Measurements from ENCODE around the gene PITPNB. TPM values are rescaled to one million over a fixed set of nuclear protein-coding genes. Genes with fewer than 3 reads are reported as not detected.

Gene PITPNB
- total RNA-seq, 1 donor from 2014 or later, result 74.4 TPM

DNA sequence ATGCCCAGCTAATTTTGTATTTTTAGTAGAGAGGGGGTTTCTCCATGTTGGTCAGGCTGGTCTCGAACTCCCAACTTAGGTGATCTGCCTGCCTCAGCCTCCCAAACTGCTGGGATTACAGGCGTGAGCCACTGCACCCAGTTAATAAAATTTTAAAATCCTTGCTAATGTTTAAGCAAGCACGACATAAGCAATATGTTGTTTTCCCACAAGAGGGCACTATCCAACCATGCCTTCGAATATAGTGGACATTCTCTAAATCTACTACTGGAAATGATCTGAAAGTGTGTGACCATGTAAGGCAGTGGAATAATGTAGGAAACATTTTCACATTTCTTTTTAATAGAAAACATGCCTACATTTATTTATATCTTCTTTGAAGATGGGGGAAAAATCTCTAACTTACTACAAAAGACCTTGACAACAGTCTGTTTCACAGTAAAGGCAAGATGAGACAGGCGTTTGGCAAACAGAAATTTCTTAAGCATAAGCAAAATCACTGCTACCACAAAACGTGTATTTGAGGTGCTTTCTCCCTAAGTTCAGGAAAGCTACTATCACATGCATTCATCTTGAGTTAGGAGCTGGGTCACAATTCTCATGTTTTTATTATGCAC lies 38.2 kb downstream of the PITPNB start:
- Mint-ChIP-seq H3K9me3 (ENCODE audit: low read depth) (no peaks in the 10 kb centered on the region), H3K4me1 (ENCODE audit: low read depth) (peaks cover 12% of the 10 kb centered on the region), H3K4me3 (ENCODE audit: low read depth) (no peak overlapping the region), H3K27ac (no peak overlapping the region), H3K36me3 (ENCODE audit: insufficient read depth) (peaks cover 4% of the 10 kb centered on the region), H3K27me3 (no peaks in the 10 kb centered on the region)
- TF ChIP-seq, protein P1, sequence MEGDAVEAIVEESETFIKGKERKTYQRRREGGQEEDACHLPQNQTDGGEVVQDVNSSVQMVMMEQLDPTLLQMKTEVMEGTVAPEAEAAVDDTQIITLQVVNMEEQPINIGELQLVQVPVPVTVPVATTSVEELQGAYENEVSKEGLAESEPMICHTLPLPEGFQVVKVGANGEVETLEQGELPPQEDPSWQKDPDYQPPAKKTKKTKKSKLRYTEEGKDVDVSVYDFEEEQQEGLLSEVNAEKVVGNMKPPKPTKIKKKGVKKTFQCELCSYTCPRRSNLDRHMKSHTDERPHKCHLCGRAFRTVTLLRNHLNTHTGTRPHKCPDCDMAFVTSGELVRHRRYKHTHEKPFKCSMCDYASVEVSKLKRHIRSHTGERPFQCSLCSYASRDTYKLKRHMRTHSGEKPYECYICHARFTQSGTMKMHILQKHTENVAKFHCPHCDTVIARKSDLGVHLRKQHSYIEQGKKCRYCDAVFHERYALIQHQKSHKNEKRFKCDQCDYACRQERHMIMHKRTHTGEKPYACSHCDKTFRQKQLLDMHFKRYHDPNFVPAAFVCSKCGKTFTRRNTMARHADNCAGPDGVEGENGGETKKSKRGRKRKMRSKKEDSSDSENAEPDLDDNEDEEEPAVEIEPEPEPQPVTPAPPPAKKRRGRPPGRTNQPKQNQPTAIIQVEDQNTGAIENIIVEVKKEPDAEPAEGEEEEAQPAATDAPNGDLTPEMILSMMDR (IDR thresholded peaks at IDR 0.05; ENCODE audit: unreplicated experiment), result peak; percentile 74
- DNase-seq (ENCODE audit: low spot score, unreplicated experiment), result no peak

DNA sequence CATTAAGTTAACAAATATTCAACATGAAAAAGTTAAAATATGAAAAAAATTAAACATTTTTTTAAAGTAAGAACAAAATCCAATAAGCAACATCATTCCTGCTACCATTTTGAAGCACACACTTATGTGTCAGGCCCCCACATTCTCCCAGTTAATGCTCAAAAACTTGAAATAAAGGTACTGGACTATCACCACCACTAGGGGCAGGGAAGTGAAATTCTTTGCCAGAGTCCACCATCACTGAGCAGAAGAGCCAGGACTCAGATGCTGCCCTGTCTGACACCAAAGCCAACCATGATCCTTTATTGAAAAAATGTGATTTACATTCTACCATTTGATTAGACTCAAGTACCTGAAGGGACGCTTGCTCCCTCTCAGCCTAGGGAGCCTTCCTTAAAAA lies 39.1 kb downstream of the PITPNB start:
- Mint-ChIP-seq H3K36me3 (ENCODE audit: insufficient read depth) (peaks cover 4% of the 10 kb centered on the region), H3K4me3 (ENCODE audit: low read depth) (no peak overlapping the region), H3K27me3 (no peaks in the 10 kb centered on the region), H3K9me3 (ENCODE audit: low read depth) (no peaks in the 10 kb centered on the region), H3K27ac (no peak overlapping the region), H3K4me1 (ENCODE audit: low read depth) (peaks cover 12% of the 10 kb centered on the region)
- TF ChIP-seq, protein P1 (IDR thresholded peaks at IDR 0.05; ENCODE audit: unreplicated experiment), result peak; percentile 61
- no peak for DNase-seq (ENCODE audit: low spot score, unreplicated experiment)

DNA sequence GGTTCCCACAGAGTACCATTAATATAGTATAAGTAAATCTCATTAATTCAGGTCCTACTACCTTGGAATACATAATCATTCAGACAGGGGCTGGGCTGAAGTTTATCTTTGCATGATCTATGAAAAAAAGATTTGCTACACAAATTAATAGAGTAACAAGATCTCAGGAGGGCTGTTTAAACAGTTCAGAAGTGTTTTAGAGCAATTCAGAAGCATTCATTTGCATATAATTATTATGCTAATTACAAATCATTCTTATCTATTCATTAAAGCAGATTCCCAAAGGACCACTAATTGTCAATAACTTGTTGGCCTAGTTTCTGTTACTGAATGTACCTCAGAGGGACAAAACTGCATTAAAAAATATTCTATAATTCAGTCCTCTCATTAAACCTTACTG lies 40.5 kb downstream of the PITPNB start:
- peaks cover 13% of the 10 kb centered on the region for H3K4me1 Mint-ChIP-seq (ENCODE audit: low read depth)

DNA sequence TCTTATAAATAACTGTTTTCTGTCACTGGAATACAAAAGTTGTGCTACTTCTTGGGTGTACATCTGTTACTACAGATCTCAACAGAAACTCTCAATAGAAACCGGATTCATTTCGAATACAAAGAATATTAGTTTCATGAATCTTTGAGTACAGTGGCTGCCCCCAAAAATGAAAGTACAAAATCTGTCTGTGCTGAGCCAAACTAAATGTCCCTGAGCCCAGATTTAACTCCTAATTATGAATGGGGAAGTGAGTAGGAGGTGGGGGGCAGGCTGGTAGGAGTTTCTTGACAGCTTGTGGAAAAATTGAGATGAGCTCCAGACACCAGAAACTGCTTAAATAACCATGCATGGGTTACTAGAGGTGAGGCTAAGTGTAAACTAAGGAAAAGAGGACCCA lies 41.6 kb downstream of the PITPNB start:
- Mint-ChIP-seq H3K4me1 (ENCODE audit: low read depth) (peaks cover 9% of the 10 kb centered on the region), H3K4me3 (ENCODE audit: low read depth) (no peak overlapping the region), H3K9me3 (ENCODE audit: low read depth) (no peaks in the 10 kb centered on the region), H3K27ac (no peak overlapping the region), H3K36me3 (ENCODE audit: insufficient read depth) (peaks cover 3% of the 10 kb centered on the region), H3K27me3 (no peaks in the 10 kb centered on the region)
- DNase-seq (ENCODE audit: low spot score, unreplicated experiment), result no peak
- TF ChIP-seq, protein P1 (IDR thresholded peaks at IDR 0.05; ENCODE audit: unreplicated experiment), result no peak

More for the DNA sequence above, 40.5 kb downstream of the PITPNB start:
- H3K27me3 Mint-ChIP-seq, result no peaks in the 10 kb centered on the region
- peaks cover 2% of the 10 kb centered on the region for H3K36me3 Mint-ChIP-seq (ENCODE audit: insufficient read depth)
- TF ChIP-seq, protein P1 (IDR thresholded peaks at IDR 0.05; ENCODE audit: unreplicated experiment), result no peak
- H3K4me3 Mint-ChIP-seq (ENCODE audit: low read depth), result no peak overlapping the region
- DNase-seq (ENCODE audit: low spot score, unreplicated experiment), result no peak
- no peak overlapping the region for H3K27ac Mint-ChIP-seq
- no peaks in the 10 kb centered on the region for H3K9me3 Mint-ChIP-seq (ENCODE audit: low read depth)

DNA sequence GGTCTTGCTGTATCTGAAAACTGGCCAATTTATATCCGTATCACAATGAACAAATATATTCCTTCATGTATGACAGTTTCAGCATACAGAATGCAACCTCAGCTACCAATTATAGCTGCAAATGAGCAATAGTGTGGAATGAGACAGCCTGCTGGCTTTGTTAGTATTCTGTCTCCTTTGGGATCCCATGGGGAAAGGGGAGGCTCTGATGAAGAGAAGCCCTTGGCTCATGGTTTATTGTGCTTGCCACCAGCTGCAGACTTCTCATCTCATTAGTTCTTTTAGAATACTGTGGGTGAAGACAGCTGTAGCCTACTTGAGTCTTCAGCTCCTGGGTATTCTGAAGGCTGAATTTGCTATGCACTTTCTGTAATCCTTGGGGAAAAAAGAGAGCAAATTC lies 42.4 kb downstream of the PITPNB start:
- Mint-ChIP-seq H3K4me1 (ENCODE audit: low read depth) (peaks cover 7% of the 10 kb centered on the region), H3K4me3 (ENCODE audit: low read depth) (no peak overlapping the region), H3K36me3 (ENCODE audit: insufficient read depth) (peaks cover 5% of the 10 kb centered on the region), H3K9me3 (ENCODE audit: low read depth) (no peaks in the 10 kb centered on the region), H3K27ac (no peak overlapping the region), H3K27me3 (no peaks in the 10 kb centered on the region)
- DNase-seq (ENCODE audit: low spot score, unreplicated experiment), result no peak
- TF ChIP-seq, protein P1 (IDR thresholded peaks at IDR 0.05; ENCODE audit: unreplicated experiment), result no peak
